Activated T-cell treated with anti-CD3 and anti-CD28 coated beads, Interleukin-2, amount 50 U/mL, for 24 hours (primary cell): ENCODE measurements around the gene LAGE3.

Source experiments
- DNase-seq: peaks from one replicate; pipeline ENCODE4 v3.0.0-alpha.2; 2020
- H3K27ac Mint-ChIP-seq: 2 replicates; pipeline ENCODE4 v1.8.0; 2020; ENCODE audit warnings: mild to moderate bottlenecking, mixed read lengths
- H3K27me3 Mint-ChIP-seq: 2 replicates; pipeline ENCODE4 v1.8.0; 2020; ENCODE audit warnings: mixed read lengths
- H3K36me3 Mint-ChIP-seq: 2 replicates; pipeline ENCODE4 v1.8.0; 2020; ENCODE audit warnings: low read depth, mixed read lengths
- H3K4me1 Mint-ChIP-seq: 2 replicates; pipeline ENCODE4 v1.8.0; 2020; ENCODE audit warnings: low read depth, mixed read lengths
- H3K4me3 Mint-ChIP-seq: 2 replicates; pipeline ENCODE4 v1.8.0; 2020; ENCODE audit warnings: mild to moderate bottlenecking, moderate library complexity, mixed read lengths
- H3K9me3 Mint-ChIP-seq: 2 replicates; pipeline ENCODE4 v1.8.0; 2020; ENCODE audit warnings: mixed read lengths

Gene LAGE3

DNA sequence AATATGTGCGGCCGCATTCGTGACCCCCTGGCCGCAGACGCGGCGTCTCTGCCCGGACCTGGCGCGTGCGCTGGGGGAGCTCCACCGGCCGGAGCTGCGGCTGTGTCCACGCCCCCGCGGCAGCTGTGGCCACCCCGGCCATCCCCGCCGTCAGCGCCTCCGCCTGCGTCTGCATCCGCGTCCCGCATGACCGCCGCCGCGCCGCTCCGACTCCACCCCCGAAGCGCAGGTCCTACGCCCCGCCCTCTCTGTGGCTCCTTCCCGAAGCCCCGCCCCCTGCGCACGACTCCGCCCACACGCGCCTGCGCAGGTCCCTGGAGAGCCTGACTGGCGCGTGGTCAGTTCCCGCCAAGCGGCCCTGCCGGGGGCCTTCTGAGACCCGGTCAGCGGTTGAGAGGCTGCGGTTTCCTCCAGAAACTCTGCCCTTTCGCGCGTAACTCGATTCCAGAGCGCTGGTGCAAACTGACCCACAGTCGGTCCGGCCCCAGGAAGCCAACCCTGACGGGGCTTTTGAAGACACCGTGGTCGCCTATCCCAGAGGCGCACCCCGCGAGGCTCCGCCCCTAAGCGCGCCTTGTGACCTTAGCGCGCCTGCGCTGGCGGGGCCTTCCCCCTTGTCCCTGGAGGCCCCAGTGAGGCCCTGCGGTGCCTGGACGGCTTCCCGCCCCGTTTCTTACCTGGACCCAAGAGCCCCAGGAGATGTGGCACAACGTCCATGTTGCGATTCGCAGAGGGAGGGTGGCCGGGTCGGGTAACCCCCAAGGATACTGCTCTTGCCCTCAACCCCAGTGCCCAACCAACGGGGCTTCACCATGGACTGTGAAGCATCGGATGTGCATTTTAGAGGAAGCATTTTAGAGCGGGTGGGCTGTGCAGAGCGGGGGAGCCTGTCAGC lies at the start of gene LAGE3:
LAGE3 (minus strand) TSS at position 554 of the 895 bp plus-strand sequence; CDS start at position 188, 366 bp downstream.
- no peaks in the 10 kb centered on the region for H3K9me3 Mint-ChIP-seq
- H3K4me1 Mint-ChIP-seq: peaks cover 27% of the 10 kb centered on the region
- peak; percentile 97 for DNase-seq
- peaks cover 19% of the 10 kb centered on the region for H3K27me3 Mint-ChIP-seq
- H3K27ac Mint-ChIP-seq: peak within 1 kb of the TSS; percentile 94
- H3K36me3 Mint-ChIP-seq: peaks cover 15% of the 10 kb centered on the region
- peak within 1 kb of the TSS; percentile 84 for H3K4me3 Mint-ChIP-seq

- Mint-ChIP-seq H3K4me1 (peaks cover 20% of the 10 kb centered on the region), H3K9me3 (no peaks in the 10 kb centered on the region), H3K36me3 (peaks cover 10% of the 10 kb centered on the region), H3K4me3 (no peak overlapping the region), H3K27me3 (peaks cover 9% of the 10 kb centered on the region), H3K27ac (peak overlapping the region; percentile 29)
- DNase-seq: peak; percentile 68
Measured at GRCh38 chrX:154526901-154527675, 48.0 kb upstream of the LAGE3 start.

- no peaks in the 10 kb centered on the region for H3K9me3 Mint-ChIP-seq
- peaks cover 9% of the 10 kb centered on the region for H3K27me3 Mint-ChIP-seq
- no peak overlapping the region for H3K4me3 Mint-ChIP-seq
- H3K27ac Mint-ChIP-seq: no peak overlapping the region
- DNase-seq: no peak
- peaks cover 20% of the 10 kb centered on the region for H3K4me1 Mint-ChIP-seq
- H3K36me3 Mint-ChIP-seq: peaks cover 4% of the 10 kb centered on the region
Measured at GRCh38 chrX:154525606-154526490, 46.8 kb upstream of the LAGE3 start.

- H3K27me3 Mint-ChIP-seq: peaks cover 24% of the 10 kb centered on the region
- peaks cover 7% of the 10 kb centered on the region for H3K36me3 Mint-ChIP-seq
- no peak for DNase-seq
- no peak overlapping the region for H3K4me3 Mint-ChIP-seq
- no peak overlapping the region for H3K27ac Mint-ChIP-seq
- H3K4me1 Mint-ChIP-seq: peaks cover 11% of the 10 kb centered on the region
- H3K9me3 Mint-ChIP-seq: no peaks in the 10 kb centered on the region
Measured at GRCh38 chrX:154519389-154519788, 40.3 kb upstream of the LAGE3 start.

- no peak for DNase-seq
- peaks cover 20% of the 10 kb centered on the region for H3K4me1 Mint-ChIP-seq
- no peak overlapping the region for H3K27ac Mint-ChIP-seq
- H3K27me3 Mint-ChIP-seq: peaks cover 20% of the 10 kb centered on the region
- H3K4me3 Mint-ChIP-seq: no peak overlapping the region
- H3K36me3 Mint-ChIP-seq: peaks cover 8% of the 10 kb centered on the region
- no peaks in the 10 kb centered on the region for H3K9me3 Mint-ChIP-seq
Measured at GRCh38 chrX:154517101-154517781, 38.2 kb upstream of the LAGE3 start.

DNA sequence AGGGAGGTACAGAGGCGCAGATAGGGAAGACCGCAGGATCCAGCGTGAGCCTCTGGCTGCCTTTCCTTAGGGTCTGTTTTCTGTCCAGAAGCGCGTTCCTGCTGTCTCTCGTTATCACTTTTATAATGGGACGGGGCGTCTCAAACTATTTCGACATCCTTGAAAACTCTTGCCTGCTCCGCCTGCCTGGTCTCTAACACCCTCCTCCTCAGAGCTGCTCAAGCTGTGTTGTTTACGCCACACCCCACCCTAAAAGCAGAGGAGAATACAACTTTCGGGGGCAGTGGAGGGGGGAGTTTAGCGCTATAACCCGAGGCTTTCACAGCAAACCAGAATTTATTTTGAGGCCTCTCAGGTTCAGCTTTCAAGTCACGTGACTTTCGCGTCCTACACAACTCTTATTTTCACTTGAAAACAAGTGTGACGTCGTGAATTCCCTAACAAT lies 37.6 kb upstream of the LAGE3 start:
- H3K36me3 Mint-ChIP-seq: peaks cover 10% of the 10 kb centered on the region
- peak overlapping the region; percentile 90 for H3K27ac Mint-ChIP-seq
- no peak for DNase-seq
- peak overlapping the region; percentile 83 for H3K4me3 Mint-ChIP-seq
- no peaks in the 10 kb centered on the region for H3K9me3 Mint-ChIP-seq
- peaks cover 22% of the 10 kb centered on the region for H3K4me1 Mint-ChIP-seq
- H3K27me3 Mint-ChIP-seq: peaks cover 20% of the 10 kb centered on the region

GRCh38 chrX:154515966-154516655 lies 37.0 kb upstream of the LAGE3 start, which contains the start of gene FAM3A:
TSS of gene FAM3A (minus strand) at chrX:154516232. CDS start at chrX:154515772, 460 bp downstream.
- no peaks in the 10 kb centered on the region for H3K9me3 Mint-ChIP-seq
- H3K36me3 Mint-ChIP-seq: peaks cover 14% of the 10 kb centered on the region
- H3K4me1 Mint-ChIP-seq: peaks cover 28% of the 10 kb centered on the region
- peaks cover 21% of the 10 kb centered on the region for H3K27me3 Mint-ChIP-seq
- peak; percentile 96 for DNase-seq
- H3K27ac Mint-ChIP-seq: peak within 1 kb of the TSS; percentile 90
- H3K4me3 Mint-ChIP-seq: peak within 1 kb of the TSS; percentile 84

DNA sequence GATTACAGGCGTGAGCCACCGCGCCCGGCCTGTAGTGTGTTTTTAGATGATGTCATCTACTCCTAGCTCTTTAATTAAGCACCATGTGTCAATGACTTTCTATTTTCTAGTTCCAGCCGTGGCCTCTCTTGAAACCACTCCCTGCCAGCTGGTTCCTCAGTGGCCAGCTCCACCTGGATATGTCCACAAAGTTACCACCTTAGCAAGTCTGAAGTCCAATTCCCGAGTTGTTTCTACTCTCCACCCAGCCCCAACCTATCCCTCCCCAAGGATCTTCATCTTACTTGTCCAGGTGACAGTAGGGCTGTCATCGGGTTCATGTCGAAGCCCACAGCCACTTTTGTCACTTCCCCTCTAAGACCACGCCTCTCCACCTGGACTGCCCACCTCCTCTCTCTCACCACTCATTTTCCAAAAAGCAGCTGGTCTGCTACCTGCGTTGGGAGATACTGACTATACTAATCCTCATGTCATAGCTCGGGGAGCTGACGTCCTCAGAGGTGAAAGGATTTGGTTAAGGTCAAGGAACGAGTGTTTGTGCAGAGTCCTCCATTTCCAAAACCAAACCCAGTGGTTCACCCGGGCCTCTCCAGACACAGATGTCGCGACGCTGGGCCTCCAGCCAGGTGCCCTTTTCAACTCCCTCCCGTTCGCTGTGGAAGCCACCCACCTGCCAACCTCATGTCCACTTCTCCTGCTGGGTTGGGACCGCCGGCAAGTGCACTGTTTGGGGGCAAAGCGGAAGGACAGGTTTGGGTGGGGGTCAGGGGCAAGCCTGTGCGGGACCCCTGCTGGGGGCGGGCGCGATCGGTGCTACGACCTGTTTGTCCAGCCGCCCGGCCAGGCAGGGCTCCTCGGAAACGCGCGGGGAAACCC lies 36.2 kb upstream of the LAGE3 start:
- H3K27ac Mint-ChIP-seq: peak overlapping the region; percentile 88
- DNase-seq: no peak
- H3K36me3 Mint-ChIP-seq: peaks cover 20% of the 10 kb centered on the region
- peaks cover 25% of the 10 kb centered on the region for H3K27me3 Mint-ChIP-seq
- peaks cover 29% of the 10 kb centered on the region for H3K4me1 Mint-ChIP-seq
- peak overlapping the region; percentile 84 for H3K4me3 Mint-ChIP-seq
- no peaks in the 10 kb centered on the region for H3K9me3 Mint-ChIP-seq

- peaks cover 33% of the 10 kb centered on the region for H3K27me3 Mint-ChIP-seq
- H3K27ac Mint-ChIP-seq: peak overlapping the region; percentile 65
- peak overlapping the region; percentile 6 for H3K4me3 Mint-ChIP-seq
- DNase-seq: no peak
- peaks cover 32% of the 10 kb centered on the region for H3K36me3 Mint-ChIP-seq
- no peaks in the 10 kb centered on the region for H3K9me3 Mint-ChIP-seq
- peaks cover 29% of the 10 kb centered on the region for H3K4me1 Mint-ChIP-seq
Measured at GRCh38 chrX:154513716-154514115, 34.6 kb upstream of the LAGE3 start.

DNA sequence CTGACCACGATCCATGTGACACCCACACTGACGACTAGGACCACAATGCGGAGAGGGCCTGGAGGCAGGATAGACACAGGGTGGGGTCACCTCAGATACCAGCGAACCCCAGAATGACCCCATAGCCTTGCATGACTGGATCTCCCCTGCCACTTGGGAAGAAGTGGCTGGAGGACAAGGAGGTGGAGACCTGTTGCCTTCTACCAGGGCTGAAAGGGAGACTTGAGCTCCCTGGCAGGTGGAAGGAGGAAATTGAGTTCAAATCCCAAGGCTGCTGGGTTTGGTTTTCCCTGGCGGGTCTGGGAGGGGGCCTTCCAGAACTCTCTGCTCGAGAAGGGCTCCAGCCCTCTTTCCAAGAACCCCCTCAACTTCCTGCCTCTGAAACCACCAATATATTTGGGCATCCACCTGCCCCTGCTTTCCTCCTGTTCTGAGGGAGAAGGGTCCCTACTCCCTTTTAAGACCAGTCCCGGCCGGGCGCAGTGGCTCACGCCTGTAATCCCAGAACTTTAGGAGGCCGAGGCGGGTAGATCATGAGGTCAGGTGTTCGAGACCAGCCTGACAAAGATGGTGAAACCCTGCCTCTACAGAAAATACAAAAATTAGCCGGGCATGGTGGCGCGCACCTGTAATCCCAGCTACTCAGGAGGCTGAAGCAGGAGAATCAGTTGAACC lies 33.9 kb upstream of the LAGE3 start:
- H3K27me3 Mint-ChIP-seq: peaks cover 37% of the 10 kb centered on the region
- no peaks in the 10 kb centered on the region for H3K9me3 Mint-ChIP-seq
- DNase-seq: no peak
- no peak overlapping the region for H3K27ac Mint-ChIP-seq
- peaks cover 29% of the 10 kb centered on the region for H3K4me1 Mint-ChIP-seq
- no peak overlapping the region for H3K4me3 Mint-ChIP-seq
- peaks cover 37% of the 10 kb centered on the region for H3K36me3 Mint-ChIP-seq

DNA sequence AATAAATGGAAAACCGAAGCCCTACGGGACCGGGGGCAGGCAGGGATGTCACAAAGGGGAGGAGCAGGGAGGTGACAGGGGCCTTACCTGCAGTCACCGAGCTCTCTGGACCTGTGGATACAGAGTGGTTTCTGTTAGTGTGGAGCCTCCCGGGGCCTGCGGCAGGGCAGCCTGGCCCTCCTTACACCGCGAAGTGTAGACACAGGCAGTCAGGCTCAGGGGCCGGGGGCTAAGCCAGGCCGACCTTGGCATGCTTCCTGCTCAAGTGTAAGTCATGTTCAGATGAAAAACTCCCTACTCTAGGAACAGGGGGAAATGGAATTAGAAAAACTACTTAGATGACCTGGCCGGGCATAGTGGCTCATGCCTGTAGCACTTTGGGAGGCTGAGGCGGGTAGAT lies 32.7 kb upstream of the LAGE3 start:
- Mint-ChIP-seq H3K36me3 (peaks cover 37% of the 10 kb centered on the region), H3K9me3 (no peaks in the 10 kb centered on the region), H3K27me3 (peaks cover 33% of the 10 kb centered on the region), H3K27ac (peak overlapping the region; percentile 80), H3K4me3 (no peak overlapping the region), H3K4me1 (peaks cover 29% of the 10 kb centered on the region)
- no peak for DNase-seq

- Mint-ChIP-seq H3K9me3 (no peaks in the 10 kb centered on the region), H3K36me3 (peaks cover 47% of the 10 kb centered on the region), H3K27ac (no peak overlapping the region), H3K27me3 (peaks cover 32% of the 10 kb centered on the region), H3K4me1 (peaks cover 18% of the 10 kb centered on the region), H3K4me3 (no peak overlapping the region)
- no peak for DNase-seq
Measured at GRCh38 chrX:154509455-154509854, 30.4 kb upstream of the LAGE3 start.
